Stomach (tissue), 9 donors: ENCODE measurements around the gene PTGFRN. TPM values are rescaled to one million over a fixed set of nuclear protein-coding genes. Genes with fewer than 3 reads are reported as not detected.

Experiments used
- DNase-seq, 2 donors: peaks; one replicate each; pipeline versions ENCODE4 v3.0.0 to v3.0.0-alpha.2; 2013 to 2019
- H3K27ac ChIP-seq, 5 donors: fragments of 200-600 bp in 4 of 5; sonication (generic) in 4 of 5; one replicate each; pipeline ENCODE4 v1.5.1; 2013 to 2019; ENCODE audit warnings: mild to moderate bottlenecking in 1 of 5, moderate library complexity in 1 of 5
- H3K27me3 ChIP-seq, 3 donors: fragments of 200-600 bp; sonication (generic); one replicate each; pipeline ENCODE4 v1.5.1; 2017 to 2019; ENCODE audit warnings: mixed run types in 1 of 3
- H3K36me3 ChIP-seq, 4 donors: fragments of 200-600 bp; sonication (generic); 1 replicate in 3 of 4; 2 replicates in 1 of 4; pipeline ENCODE4 v1.5.1; 2016 to 2019
- H3K4me1 ChIP-seq, 4 donors: fragments of 200-600 bp; sonication (generic); one replicate each; pipeline ENCODE4 v1.5.1; 2016 to 2019
- H3K4me3 ChIP-seq, 4 donors: fragments of 200-600 bp; sonication (generic) in 3 of 4; one replicate each; pipeline ENCODE4 v1.5.1; 2016 to 2019; ENCODE audit warnings: mild to moderate bottlenecking in 1 of 4
- H3K9me3 ChIP-seq, 4 donors: fragments of 200-600 bp; sonication (generic); one replicate each; pipeline ENCODE4 v1.5.1; 2016 to 2019
- EP300 ChIP-seq: sonication (generic); formaldehyde crosslinking; IDR thresholded peaks from one replicate; pipeline ENCODE4 v1.6.1; 2017; ENCODE audit warnings: antibody characterized with exemption
- POLR2A ChIP-seq, 4 donors: fragments of 450-650 bp; IDR thresholded peaks; one replicate each; pipeline ENCODE4 v1.6.1; 2016; ENCODE audit warnings: antibody characterized with exemption in 4 of 4, control low read depth in 2 of 4, mild to moderate bottlenecking in 1 of 4, moderate library complexity in 1 of 4
- POLR2AphosphoS5 ChIP-seq, 3 donors: sonication (generic); formaldehyde crosslinking; IDR thresholded peaks; one replicate each; pipeline ENCODE4 v1.6.1; 2016; ENCODE audit warnings: antibody characterized with exemption in 3 of 3
- WGBS, 5 donors: extraction: QIAGEN DNeasy Blood & Tissue Kit in 3 of 5; methylation state at CpG; one replicate each; pipeline versions ENCODE4 v1.1.5 to v1.1.7; 2013 to 2018; 5-methylcytosine and 5-hydroxymethylcytosine counted together
- intact Hi-C: fragments of 100-400 bp; cut with DNase I; formaldehyde crosslinking; loops from one replicate; pipeline ENCODE4 v1.15.1; 2023; ENCODE audit warnings: low total_unique reads
- polyA plus RNA-seq, 3 donors: library from polyadenylated mRNA; stranded (reverse); fragments of 200-250 nt; gene quantifications; one replicate each; pipeline ENCODE4 v1.2.3, GENCODE V29; 2013
- total RNA-seq, 5 donors: library from RNA; depleted of rRNA; stranded (reverse); fragments of >200 nt; gene quantifications; one replicate each; pipeline versions ENCODE4 v1.1.0 to v1.2.3, GENCODE V29; 2014 to 2016
- TF ChIP-seq, protein P1 (sequence below), 7 experiments: fragments of 450-650 bp in 4 of 7; fragments of 200-600 bp in 3 of 7; sonication (generic) in 3 of 7; IDR thresholded peaks; one replicate each; pipeline ENCODE4 v1.5.1; 2016 to 2019; ENCODE audit warnings: antibody characterized with exemption in 7 of 7, control low read depth in 2 of 7, mild to moderate bottlenecking in 1 of 7
- donor health status: healthy with polysubstance abuse.
- donor health status: Bipolar disorder and iron deficiency.
- donor health status: healthy.

PTGFRN gene
- total and polyA plus RNA-seq, 8 donors: 3.8 to 66.6 (median 44.0) TPM

DNA sequence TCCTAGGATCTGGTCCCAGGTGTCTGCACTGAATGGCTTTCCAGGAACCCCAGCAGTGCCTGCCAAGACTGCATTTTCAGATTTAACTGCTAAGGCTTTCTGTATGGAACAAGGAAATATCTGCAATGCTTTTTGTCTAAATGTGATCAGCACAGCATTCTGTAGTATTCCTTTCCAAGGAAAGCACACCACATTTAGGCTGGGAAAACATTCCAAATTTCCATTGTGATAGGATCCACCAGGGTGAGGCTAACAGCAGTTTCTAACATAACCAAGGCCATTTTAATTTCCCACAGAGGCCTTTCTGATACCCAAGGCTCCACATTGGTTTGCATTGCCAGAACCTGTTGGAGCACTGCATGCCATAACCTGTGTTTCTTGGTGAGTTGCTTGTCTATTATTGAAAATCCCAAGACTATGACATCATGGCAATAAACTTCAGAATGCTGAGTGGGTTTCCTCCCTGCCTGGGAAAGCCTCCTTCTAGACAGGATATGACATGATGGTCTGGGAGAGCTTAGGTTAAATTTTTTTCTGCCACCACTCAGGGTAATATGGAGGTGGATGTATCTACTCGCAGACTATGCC, 23.3 kb upstream of the PTGFRN start:
- H3K27me3 ChIP-seq: no peaks in the 10 kb centered on the region
- TF ChIP-seq EP300 (no peak), POLR2AphosphoS5 (IDR thresholded peaks at IDR 0.05) (no peak), POLR2A (IDR thresholded peaks at IDR 0.05) (no peak)
- TF ChIP-seq, protein P1, sequence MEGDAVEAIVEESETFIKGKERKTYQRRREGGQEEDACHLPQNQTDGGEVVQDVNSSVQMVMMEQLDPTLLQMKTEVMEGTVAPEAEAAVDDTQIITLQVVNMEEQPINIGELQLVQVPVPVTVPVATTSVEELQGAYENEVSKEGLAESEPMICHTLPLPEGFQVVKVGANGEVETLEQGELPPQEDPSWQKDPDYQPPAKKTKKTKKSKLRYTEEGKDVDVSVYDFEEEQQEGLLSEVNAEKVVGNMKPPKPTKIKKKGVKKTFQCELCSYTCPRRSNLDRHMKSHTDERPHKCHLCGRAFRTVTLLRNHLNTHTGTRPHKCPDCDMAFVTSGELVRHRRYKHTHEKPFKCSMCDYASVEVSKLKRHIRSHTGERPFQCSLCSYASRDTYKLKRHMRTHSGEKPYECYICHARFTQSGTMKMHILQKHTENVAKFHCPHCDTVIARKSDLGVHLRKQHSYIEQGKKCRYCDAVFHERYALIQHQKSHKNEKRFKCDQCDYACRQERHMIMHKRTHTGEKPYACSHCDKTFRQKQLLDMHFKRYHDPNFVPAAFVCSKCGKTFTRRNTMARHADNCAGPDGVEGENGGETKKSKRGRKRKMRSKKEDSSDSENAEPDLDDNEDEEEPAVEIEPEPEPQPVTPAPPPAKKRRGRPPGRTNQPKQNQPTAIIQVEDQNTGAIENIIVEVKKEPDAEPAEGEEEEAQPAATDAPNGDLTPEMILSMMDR (IDR thresholded peaks at IDR 0.05): no peak
- no peak overlapping the region for H3K4me3 ChIP-seq
- no peaks in the 10 kb centered on the region for H3K36me3 ChIP-seq
- no peaks in the 10 kb centered on the region for H3K9me3 ChIP-seq
- intact Hi-C loops: no loop called here
- WGBS, 5 donors: 91 to 97% (median 95%) methylated on average over 1 of the region's 1 CpG
- no peak overlapping the region for H3K27ac ChIP-seq
- peak in 1 of 2 donors; percentile 44 for DNase-seq
- H3K4me1 ChIP-seq: no peaks in the 10 kb centered on the region

DNA sequence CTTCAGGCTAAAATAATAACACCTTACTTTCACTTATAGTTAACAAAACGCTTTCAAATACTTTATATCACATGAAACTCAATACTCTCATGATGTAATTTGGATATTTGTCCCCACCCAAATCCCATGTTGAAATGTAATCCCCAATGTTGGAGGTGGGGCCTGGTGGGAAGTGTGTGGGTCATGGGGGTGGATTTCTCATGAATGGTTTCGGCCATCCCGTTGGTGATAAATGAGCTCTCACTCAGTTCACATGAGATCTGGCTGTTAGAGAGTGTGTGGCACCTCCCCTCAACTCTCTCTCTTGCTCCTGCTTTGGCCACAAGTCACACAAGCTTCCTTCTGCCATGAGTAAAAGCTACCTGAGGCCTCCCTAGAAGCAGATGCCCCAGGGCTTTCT, 22.5 kb upstream of the PTGFRN start:
- H3K27ac ChIP-seq: no peak overlapping the region
- TF ChIP-seq POLR2A (IDR thresholded peaks at IDR 0.05) (no peak), EP300 (no peak)
- intact Hi-C loops: no loop called here
- DNase-seq: no peak
- no peaks in the 10 kb centered on the region for H3K36me3 ChIP-seq
- H3K4me3 ChIP-seq: no peak overlapping the region
- no peaks in the 10 kb centered on the region for H3K4me1 ChIP-seq
- no peaks in the 10 kb centered on the region for H3K27me3 ChIP-seq
- no peaks in the 10 kb centered on the region for H3K9me3 ChIP-seq
- 79 to 93% (median 89%) methylated on average over 3 of the region's 3 CpGs for WGBS, 5 donors

DNA sequence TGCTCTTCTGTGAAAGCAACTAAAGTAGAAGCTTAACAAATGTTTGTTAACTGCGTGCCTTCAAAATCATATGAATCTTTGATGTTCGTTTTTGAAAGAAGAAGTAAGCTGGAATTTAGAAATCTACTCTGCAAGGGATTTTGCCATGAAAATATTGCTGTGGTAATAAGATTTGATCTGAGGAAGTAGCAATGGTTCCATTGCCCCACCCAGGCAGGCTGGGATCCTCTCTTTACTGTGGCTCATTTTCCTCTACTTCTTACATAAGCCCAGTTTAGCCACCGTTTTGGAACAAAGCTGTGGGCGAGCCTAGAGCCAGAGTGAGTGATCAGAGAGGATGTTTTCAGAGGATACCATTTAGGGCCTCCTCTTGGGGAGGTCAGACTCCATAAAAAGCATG, 20.3 kb upstream of the PTGFRN start:
- TF ChIP-seq EP300: no peak
- no peak for TF ChIP-seq POLR2AphosphoS5 (IDR thresholded peaks at IDR 0.05)
- no peak for TF ChIP-seq POLR2A (IDR thresholded peaks at IDR 0.05)
- TF ChIP-seq, protein P1 (IDR thresholded peaks at IDR 0.05): no peak
- DNase-seq: no peak
- WGBS, 5 donors: 61 to 77% (median 72%) methylated on average over 4 of the region's 4 CpGs
- no peaks in the 10 kb centered on the region for H3K4me1 ChIP-seq
- no peaks in the 10 kb centered on the region for H3K27me3 ChIP-seq
- no peak overlapping the region for H3K27ac ChIP-seq
- no peaks in the 10 kb centered on the region for H3K36me3 ChIP-seq
- no peaks in the 10 kb centered on the region for H3K9me3 ChIP-seq
- intact Hi-C loops: no loop called here
- H3K4me3 ChIP-seq: no peak overlapping the region

DNA sequence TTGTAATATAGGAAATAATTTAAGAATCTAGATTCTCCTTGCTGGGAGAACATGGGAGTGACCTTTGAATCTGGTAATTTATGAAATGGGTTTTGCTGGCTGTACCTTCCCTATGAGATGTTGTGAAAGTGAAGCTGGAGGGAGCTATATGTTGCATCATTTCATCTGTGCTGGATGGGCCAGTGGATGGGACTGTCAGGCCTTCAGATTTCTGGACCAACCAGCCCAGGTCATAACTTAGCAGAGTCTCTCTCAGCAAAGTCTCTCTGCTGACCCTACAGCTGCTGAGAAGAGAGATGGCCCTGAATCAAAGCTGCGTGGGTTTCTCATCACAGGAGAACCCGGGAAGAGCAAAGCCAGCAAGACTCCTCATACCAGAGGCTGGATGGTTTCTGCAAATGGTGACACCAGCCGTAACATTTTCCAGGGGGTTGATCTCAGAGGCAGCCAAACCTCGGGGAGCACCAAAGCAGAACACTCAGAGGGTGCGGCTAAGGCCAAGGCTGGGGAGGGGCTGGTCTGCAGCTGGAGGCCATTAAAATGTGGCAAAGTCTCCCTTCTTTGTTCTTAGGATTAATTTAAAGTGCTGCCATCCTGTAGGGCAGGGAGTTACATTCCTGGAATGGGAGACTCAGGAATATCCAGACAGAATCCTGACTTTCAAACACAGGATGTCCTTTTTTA, 18.2 kb upstream of the PTGFRN start:
- Histone ChIP-seq H3K4me1 (no peaks in the 10 kb centered on the region), H3K27me3 (no peaks in the 10 kb centered on the region), H3K4me3 (no peak overlapping the region), H3K9me3 (no peaks in the 10 kb centered on the region), H3K36me3 (no peaks in the 10 kb centered on the region), H3K27ac (no peak overlapping the region)
- intact Hi-C loops: no loop called here
- no peak for DNase-seq
- TF ChIP-seq, protein P1 (IDR thresholded peaks at IDR 0.05): no peak
- no peak for TF ChIP-seq POLR2A (IDR thresholded peaks at IDR 0.05)
- no peak for TF ChIP-seq POLR2AphosphoS5 (IDR thresholded peaks at IDR 0.05)
- no peak for TF ChIP-seq EP300
- WGBS, 5 donors: 56 to 74% (median 67%) methylated on average over 4 to 5 of the region's 5 CpGs

DNA sequence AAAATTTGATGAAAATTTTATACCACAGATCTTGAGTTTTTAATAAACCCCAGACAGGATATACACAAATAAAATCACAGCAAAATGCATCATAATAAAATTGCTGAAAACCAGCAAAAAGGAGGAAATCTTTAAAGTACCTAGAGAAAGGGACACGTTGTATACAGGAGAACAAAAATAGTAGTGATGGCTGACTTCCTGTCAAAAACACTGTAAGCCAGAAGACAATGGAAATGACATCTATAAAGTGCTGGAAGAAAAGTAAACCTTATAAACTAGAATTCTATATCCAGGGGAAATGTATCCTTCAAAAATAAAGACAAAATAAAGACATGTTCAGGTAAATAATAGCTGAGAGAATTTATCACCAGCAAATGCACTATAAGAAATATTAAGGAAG, 14.6 kb upstream of the PTGFRN start:
- H3K36me3 ChIP-seq: no peaks in the 10 kb centered on the region
- H3K4me3 ChIP-seq: no peak overlapping the region
- intact Hi-C loops: no loop called here
- no peaks in the 10 kb centered on the region for H3K9me3 ChIP-seq
- TF ChIP-seq POLR2AphosphoS5 (IDR thresholded peaks at IDR 0.05): no peak
- H3K27me3 ChIP-seq: no peaks in the 10 kb centered on the region
- WGBS, 5 donors: 56 to 81% (median 75%) methylated on average over 1 of the region's 1 CpG
- DNase-seq: no peak
- no peak overlapping the region for H3K27ac ChIP-seq
- H3K4me1 ChIP-seq: no peaks in the 10 kb centered on the region
